Measurements from ENCODE around the gene PALLD. TPM values are rescaled to one million over a fixed set of nuclear protein-coding genes. Genes with fewer than 3 reads are reported as not detected.

Gene PALLD
- total and polyA plus RNA-seq, 2 of the 8 experiments (the other 6 are each of a cell fraction or from before 2014, with no cell fraction given): 10.5 to 25.0 TPM

- no peak overlapping the region for H3K56ac ChIP-seq (replicated peaks; ENCODE audit: insufficient read length, low read depth, low read length)
- H3K4me2 ChIP-seq (ENCODE audit: insufficient read depth in 1 of 2, low read depth in 2 of 2, low read length in 2 of 2): no peak overlapping the region
- ChIA-PET POLR2A (ENCODE audit: partially characterized antibody) (no interaction called here), CTCF (ENCODE audit: partially characterized antibody) (interaction anchor here (0.5 to 3.0 kb wide), 3 partner anchors 11 to 264 kb away, joined by 3 to 25 read pairs (median 3); no protein-coding TSS in a partner anchor)
- H3K79me2 ChIP-seq (ENCODE audit: control insufficient read depth in 1 of 2, insufficient read depth in 2 of 2, low read length in 2 of 2): no peaks in the 10 kb centered on the region
- no peaks in the 10 kb centered on the region for H3K79me1 ChIP-seq (ENCODE audit: low read depth, low read length)
- no peak overlapping the region for H3K14ac ChIP-seq (ENCODE audit: insufficient read length)
- H3K18ac ChIP-seq (ENCODE audit: extremely low read depth, low read length): no peak overlapping the region
- no peak overlapping the region for H4K91ac ChIP-seq (replicated peaks; ENCODE audit: insufficient read length, low read length)
- no peak overlapping the region for H3K4ac ChIP-seq (replicated peaks; ENCODE audit: insufficient read length, low read depth, low read length)
- no peak overlapping the region for H3K4me3 ChIP-seq (ENCODE audit: extremely low read depth in 1 of 4, insufficient read depth in 2 of 4, low read depth in 3 of 4, low read length in 4 of 4)
- H2BK5ac ChIP-seq (ENCODE audit: low read depth, low read length): no peak overlapping the region
- no peaks in the 10 kb centered on the region for H3K27me3 ChIP-seq (replicated peaks in 1 of 4; ENCODE audit: control insufficient read depth in 3 of 4, extremely low read depth in 1 of 4, insufficient read depth in 3 of 4, low read length in 3 of 4)
- 0 out of 7 replicates have a peak, but pooled peaks cover 0 to 2% (median 0%) of the 10 kb centered on the region in 4 experiments for H3K4me1 ChIP-seq (replicated peaks in 1 of 4; ENCODE audit: control insufficient read depth in 3 of 4, insufficient read depth in 4 of 4, low read length in 3 of 4)
- H3K36me3 ChIP-seq (ENCODE audit: control insufficient read depth in 2 of 4, insufficient read depth in 4 of 4, low read length in 3 of 4): no peaks in the 10 kb centered on the region
- no peaks in the 10 kb centered on the region for H3K9me3 ChIP-seq (ENCODE audit: insufficient read depth in 2 of 2, low read depth in 1 of 2, low read length in 1 of 2)
- H3K23me2 ChIP-seq (ENCODE audit: low read depth, low read length): no peaks in the 10 kb centered on the region; the same call in 1 of the 2 replicates
- no peak overlapping the region for H2BK15ac ChIP-seq (ENCODE audit: low read length)
- H2BK20ac ChIP-seq (ENCODE audit: low read length): no peak overlapping the region
- no peak overlapping the region for H2BK12ac ChIP-seq (ENCODE audit: low read depth, low read length)
- WGBS, 2 experiments (ENCODE audit: extremely low coverage in 1 of 2, insufficient coverage in 1 of 2, insufficient read length in 1 of 2, insufficient replicate concordance in 2 of 2, low coverage in 1 of 2, low lambda C conversion rate in 2 of 2, missing lambda C conversion rate in 1 of 2): 92% methylated on average over 9 of the region's 9 CpGs; no CpG with 5 or more reads in 1 of the 2 experiments
- H4K8ac ChIP-seq (ENCODE audit: extremely low read depth, insufficient read depth, low read length): no peak overlapping the region
- FAIRE-seq (no peak), DNase-seq (ENCODE audit: low read depth in 1 of 2, low spot score in 2 of 2) (no peak)
- no peaks in the 10 kb centered on the region for H4K20me1 ChIP-seq (replicated peaks in 1 of 2; ENCODE audit: control insufficient read depth in 1 of 2, insufficient read depth in 2 of 2, low read length in 2 of 2)
- H3K9ac ChIP-seq (replicated peaks in 1 of 4; ENCODE audit: extremely low read depth in 1 of 4, low read depth in 3 of 4, low read length in 3 of 4): no peak overlapping the region
- TF ChIP-seq TAF7 (optimal IDR thresholded peaks at IDR 0.05; ENCODE audit: borderline replicate concordance, low read depth, low read length): no peak
- no peak for TF ChIP-seq RNF2 (IDR thresholded peaks at IDR 0.05; ENCODE audit: borderline replicate concordance, low read depth, low read length, missing control alignments, poor library complexity, severe bottlenecking)
- no peak for TF ChIP-seq EGR1 (IDR thresholded peaks at IDR 0.05; ENCODE audit: borderline replicate concordance, low read depth, low read length)
- no peak for TF ChIP-seq CHD2 (IDR thresholded peaks at IDR 0.05; ENCODE audit: low read length)
- TF ChIP-seq CTBP2 (IDR thresholded peaks at IDR 0.05; ENCODE audit: borderline replicate concordance, insufficient read depth, insufficient read length, low read length): no peak
- no peak for TF ChIP-seq BACH1 (IDR thresholded peaks at IDR 0.05; ENCODE audit: low read length)
- TF ChIP-seq ZNF274 (IDR thresholded peaks at IDR 0.05; ENCODE audit: borderline replicate concordance, extremely low read depth, low read length): no peak
- no peak overlapping the region for H2AFZ ChIP-seq (ENCODE audit: low read length)
- H3K23ac ChIP-seq (ENCODE audit: insufficient read length): no peak overlapping the region
- no peak overlapping the region for H4K5ac ChIP-seq (ENCODE audit: insufficient read length, low read depth, low read length)
- no peak overlapping the region for H2BK120ac ChIP-seq (replicated peaks; ENCODE audit: low read depth, low read length)
- H3K27ac ChIP-seq (ENCODE audit: low read depth, low read length): no peak overlapping the region
- H2AK5ac ChIP-seq (ENCODE audit: low read depth, low read length): no peak overlapping the region
These were observed 7.0 kb downstream of the PALLD start for GRCh38 chr4:168503652-168504362.

All from H1 (cell line).